GM18519 (cell line): ENCODE results near the gene IDH3B.
"Not testable (repeated sequence)": the region's sequence is repeated elsewhere in the genome, so short reads cannot be mapped to it uniquely, and the experiment has no call there.

Source experiments
- ATAC-seq: cut with Tn5 transposase; IDR thresholded peaks from one replicate; pipeline ENCODE4 v1.9.1; 2021; ENCODE audit warnings: mild to moderate bottlenecking, moderate library complexity; ENCODE audit not compliant: unreplicated experiment, low FRiP score

The IDH3B gene

DNA sequence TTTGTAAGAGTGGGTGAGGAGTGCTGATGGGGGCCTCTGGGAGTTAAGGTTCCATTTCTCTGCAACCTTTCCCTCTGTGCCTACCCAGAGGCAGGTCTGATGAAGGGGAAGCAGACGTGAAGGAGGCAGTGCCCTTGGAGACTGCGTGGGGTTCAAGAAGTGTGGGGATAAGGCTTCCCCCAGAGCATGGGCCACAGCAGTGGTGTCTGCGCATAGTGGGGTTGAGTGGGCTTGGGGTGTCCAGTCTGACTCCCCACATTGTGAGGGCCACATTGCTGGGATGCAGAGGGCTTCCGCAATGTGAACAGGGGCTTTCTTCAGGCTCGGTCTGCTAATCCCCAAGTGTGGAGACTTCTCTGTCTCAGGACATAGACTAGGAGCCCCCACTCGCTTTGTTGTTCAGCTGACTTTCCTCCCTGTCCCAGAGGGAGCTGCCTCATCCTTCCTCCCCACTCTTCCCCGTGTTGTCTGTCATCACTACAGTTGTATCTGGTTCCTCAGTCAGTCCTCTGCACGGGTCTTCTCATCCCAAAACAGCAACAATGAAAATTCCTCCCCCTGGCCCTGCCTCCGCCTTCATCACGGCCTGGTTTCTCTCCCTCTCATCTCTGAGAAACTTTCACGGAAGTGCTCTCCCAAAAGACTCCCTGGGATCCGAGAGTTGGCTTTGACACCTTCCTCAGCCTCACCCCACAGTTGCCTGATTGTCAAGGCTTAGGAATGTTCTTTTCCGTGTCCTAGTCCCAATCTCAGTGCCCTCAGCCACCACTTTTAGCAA, 31.4 kb upstream of the IDH3B start:
- ATAC-seq, result no peak

DNA sequence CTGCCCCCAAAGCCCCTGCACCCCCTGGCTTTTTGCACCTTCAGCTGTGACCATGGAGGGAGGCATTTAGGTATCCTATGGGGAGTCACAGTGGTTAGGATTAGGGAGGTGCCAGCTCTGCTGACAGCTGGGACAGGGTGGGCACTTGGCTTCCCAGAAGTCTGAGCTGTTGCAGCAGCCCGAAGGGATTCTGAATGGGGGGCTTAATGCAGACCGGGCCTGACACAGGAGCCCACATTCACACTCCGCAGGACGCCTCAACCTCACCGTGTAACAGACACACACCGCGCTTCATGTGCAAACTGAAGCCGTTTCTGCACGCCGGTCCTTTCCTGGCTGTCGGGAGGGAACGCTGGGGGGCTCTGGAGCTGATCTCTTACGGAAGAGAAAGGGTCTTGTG, 30.5 kb upstream of the IDH3B start:
- ATAC-seq, result no peak

DNA sequence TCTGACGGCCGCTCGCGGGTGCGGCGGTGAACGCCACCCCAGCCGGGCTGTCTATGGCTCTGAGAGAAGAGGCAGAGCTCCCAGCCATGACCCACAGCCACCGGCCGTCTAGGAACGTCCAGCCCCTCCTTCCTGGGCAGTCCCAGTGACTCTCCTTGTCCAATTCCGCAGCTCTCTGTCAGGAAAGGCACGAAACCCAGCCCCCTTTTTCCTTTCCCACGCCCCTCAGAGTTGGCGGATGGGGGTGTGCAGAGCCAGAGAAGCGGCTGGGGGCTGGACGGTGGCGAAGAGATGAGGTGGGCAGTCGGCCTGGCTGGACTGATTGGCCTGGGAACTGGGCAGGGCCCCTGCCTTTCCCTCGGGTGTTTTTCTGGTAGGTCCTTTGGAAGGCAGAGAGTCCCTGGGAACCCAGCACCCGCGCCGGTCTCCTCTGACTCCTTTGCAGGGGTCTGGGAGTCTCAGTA, 30.0 kb upstream of the IDH3B start:
- ATAC-seq, result no peak

DNA sequence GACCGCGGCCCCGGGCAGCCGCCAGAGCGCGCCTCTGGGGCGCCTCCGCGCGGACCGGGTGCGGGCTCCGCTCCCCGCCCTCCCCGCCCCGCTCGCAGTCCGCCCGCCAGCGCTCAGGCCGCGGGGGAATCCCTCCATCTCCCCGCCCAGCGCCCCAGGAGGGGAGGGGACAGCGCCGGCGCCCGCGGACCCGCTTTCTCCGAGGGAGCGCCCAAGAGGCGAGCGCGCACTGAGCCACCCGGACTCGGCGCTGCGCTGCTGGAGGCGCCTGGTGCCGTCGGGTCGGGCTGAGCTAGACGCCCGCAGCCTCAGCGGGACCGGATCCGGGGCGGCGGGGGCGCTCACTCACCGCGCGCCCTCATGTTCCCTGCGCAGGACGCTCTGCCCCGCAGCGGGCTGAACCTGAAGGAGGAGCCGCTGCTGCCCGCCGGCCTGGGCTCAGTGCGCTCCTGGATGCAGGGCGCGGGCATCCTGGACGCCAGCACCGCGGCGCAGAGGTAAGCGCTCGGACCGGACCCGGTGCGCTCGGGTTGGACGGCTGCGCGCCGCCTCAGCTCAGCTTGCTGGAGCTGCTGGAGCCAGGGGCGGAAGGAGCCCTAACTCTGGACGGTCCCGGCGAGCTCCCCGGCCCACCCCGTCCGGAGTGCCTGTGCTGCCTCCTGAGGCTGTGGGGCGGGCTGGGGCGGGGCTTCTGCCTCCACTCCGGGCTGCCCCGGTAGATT, 29.4 kb upstream of the IDH3B start:
- ATAC-seq, result no peak

DNA sequence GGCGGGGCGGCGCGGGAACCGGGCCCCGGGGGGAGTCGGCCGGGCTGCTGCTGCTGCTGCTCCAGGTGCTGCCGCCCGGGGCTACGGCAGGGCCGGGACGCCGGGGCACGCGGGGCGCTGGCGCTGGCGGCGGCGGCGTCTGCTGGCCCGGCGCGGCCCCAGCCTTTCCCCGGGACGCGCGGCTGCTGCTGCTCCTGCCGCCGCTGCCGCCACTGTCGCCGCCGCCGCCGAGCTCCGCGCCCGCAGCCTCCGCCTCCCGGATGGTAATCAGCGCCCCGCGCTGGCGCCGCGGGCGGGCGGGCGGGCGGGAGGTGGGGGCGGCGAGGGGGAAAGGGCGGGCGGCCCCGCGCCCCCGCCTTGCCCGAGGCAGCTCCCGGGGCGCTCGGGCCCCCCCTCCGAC, 28.9 kb upstream of the IDH3B start:
- ATAC-seq, result no peak

DNA sequence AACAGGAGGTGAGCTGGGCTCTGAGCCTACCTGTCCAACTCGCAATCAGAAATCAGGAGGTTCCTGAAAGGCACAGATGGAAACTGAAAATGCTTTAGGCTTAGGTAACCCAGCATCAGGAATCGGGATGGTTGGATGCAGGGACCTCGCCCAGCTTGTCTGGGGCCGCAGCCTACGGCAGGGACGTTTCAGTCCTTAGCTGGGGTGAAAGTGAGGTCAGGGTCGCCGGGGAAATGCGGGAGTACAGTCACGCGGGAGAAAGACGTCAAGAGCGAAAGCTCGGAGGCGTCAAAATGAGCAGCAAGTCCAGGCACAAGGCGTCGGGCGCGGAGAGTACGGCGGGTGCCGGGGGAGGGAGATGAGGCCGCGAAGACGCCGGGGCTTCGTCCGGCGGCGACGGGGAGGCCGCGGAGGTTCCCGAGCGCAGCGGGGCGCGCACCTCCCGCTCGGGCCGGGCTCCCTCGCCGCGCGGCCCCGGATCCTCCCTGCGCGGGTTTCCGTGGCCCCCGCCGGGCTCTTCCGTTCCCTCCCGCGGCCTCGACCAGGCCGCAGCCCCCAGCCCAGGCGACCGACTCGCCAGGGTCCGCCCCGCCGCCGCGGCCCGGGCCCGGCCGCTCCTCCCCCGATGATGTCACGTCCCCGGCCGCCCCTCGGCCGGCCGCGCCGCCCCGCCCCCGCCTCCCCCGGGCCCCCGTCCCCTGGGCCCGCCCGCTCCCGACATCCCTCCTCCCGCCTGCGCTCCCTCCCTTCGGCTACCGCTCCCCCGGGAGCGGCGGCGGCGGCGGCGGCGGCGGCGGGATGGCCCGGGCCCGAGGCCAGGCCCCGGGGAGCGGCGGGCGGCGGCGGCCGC, 28.2 kb upstream of the IDH3B start, which contains the start of gene EBF4:
Gene EBF4, plus strand, starts transcription at position 745 of the 850 bp plus-strand sequence. CDS start 866 bp downstream, outside the sequence.
- no peak for ATAC-seq

DNA sequence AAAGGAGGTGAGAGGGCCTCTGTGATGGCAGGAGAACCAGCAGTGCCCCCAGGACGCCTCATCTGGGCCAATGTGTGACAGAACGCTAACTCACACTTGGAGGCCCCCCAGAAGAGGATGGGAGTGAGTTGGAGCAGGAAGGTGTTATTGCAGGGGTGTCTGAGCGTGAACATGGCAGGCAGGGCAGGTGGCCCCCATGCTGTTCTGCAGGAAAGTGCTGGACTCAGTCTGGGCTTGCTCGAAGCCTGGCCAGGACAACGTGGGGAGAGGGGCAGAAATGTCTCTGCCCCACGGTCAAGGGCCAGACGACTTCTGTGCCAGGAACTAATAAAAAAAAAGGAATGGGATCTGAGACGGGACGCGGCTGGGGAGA, 27.6 kb upstream of the IDH3B start:
- ATAC-seq, result no peak

DNA sequence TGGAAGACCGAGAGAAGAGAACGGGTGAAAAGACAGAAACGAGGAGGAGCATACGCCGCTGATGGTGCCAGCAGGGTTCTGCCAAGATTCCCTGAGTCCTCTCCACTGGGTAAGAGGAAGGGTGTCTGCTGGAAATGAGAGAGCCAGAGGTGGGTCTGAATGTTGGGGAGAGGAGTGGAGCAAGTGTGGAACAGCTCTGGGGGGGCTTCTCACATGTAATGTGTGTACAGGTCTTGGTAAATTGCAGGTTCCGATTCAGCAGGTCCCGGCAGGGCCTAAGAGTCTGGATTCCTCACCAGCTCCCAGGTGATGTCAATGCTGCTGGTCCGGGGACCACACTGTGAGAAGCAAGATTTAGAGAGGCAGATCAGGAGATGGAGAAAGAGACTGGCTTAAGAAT, 27.1 kb upstream of the IDH3B start:
- no peak for ATAC-seq

DNA sequence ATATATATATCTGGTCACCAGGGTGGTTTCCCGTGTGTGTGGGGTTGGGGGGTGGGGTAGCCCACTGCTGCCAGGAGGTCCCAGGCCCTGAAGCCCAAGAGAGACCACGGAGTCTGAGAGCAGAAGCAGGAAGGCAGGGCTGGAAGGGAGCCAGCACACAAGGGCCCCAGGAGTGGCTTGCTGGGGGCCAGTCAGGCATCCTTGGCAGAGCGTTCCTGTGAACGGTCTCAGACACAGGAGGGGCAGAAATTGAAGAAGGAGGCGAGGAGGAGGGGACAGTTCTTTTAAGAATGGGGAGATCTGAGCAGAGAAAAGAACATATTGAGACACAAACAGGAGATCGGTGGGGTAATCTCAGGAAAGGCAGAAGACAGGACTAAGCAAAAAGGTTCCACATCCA, 26.7 kb upstream of the IDH3B start:
- no peak for ATAC-seq

DNA sequence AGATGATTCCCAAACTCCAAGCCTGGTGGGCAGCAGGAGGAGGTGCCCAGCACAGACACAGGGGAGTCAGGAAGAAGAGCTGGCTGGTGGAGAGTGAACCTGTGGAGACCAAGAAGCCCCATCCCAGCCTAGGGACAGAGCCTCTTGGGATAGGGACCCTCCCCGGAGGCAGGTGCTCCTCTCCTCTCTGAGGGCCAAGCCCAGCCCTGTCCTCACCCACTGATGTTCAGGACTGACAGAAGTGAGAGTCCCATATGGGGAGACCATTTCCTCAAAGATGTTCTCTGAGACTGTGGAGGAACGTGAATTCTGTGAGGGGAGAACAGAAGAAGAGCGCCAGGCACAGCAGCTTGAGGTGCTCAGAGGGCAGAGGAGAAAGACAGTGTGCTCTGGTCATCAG, 26.2 kb upstream of the IDH3B start:
- no peak for ATAC-seq

DNA sequence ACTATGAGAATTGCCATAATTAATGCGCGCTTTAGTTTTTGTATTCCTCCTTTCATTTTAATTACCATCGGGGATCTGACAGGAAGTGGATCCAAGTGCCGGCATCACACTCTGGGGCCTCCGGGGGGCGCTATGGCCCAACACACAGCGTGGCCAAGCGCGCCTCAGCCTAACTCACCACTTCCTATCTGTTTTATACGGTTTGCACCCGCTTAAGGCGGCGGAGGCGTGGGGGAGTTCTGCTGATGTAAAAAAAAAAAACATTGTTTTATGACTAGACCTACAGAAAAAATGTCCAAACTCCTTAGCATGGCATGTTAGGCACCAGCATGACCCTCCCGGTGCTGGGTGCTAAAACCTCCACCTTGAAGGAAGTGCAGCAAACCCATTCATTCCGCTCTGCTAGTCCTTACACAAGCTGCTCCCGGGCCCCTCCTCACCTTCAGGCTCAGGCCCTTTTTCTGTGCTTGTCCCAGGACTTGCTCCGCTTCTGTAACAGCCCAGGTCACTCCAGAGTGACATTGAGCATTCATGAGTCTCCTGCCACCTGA, 24.1 kb upstream of the IDH3B start:
- no peak for ATAC-seq

DNA sequence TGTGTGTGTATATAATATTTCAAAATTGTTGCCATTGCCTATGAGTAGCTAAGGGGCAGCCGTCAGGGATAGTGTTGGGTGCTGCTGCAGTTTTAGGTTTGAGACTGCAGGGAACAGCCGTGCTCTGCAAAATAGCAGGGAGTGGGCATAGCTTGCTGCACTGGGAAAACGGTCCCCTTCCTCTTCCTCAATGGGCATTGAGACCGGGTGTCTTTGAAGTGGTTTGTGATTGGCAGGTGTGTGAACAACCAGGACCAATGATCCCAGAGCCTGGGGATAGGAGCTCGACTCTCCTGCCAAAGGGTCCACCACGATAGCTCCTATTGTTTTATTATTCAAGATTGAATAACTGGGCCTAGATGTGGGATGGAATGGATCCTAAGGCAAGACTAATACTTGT, 23.5 kb upstream of the IDH3B start:
- no peak for ATAC-seq

DNA sequence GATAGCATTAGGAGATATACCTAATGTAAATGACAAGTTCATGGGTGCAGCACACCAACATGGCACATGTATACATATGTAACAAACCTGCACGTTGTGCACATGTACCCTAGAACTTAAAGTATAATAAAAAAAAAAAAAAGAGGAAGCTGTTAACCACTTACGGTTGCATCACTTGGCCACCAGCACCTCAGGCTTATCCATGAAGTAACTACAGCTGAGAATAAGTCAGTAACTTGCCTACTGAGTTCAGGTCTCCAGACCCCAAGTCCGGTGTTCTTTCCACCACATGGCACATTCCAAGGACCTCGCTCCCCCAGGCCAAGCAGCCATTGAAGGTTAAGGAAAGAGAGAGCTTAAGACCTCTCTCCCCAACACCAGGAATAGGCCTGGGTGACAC, 20.8 kb upstream of the IDH3B start:
- not testable (repeated sequence) for ATAC-seq

DNA sequence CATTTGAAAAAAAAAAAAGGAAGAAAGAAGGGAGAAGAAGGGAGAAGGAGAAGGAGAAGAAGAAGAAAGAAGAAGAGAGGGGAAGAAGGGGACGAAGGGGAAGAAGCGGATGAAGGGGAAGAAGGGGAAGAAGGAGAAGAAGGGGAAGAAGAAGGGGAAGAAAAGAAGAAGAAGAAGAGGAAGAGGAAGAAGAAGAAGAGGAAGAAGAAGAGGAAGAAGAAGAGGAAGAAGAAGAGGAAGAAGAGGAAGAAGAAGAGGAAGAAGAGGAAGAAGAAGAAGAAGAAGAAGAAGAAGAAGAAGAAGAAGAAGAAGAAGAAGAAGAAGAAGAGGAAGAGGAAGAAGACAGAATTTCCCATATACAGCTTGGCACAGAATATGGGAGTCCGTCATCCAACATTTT, 18.0 kb upstream of the IDH3B start:
- ATAC-seq, result not testable (repeated sequence)

DNA sequence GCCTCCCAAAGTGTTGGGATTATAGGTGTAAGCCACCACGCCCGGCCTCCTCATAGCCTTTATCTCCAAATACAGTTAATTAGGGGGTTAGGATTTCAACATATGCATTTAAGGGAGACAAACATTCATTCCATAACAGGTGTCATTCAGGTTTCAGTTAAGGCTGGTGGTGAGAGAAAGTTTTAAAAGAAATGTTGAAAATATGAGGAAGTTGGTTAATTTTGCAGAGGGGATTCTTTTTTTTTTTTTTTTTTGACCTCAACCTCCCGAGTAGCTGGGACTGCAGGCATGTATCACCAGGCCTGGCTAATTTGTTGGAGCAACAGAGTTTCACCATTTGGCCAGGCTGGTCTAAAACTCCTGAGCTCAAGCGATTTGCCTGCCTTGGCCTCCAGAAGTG, 16.0 kb upstream of the IDH3B start:
- ATAC-seq, result no peak

DNA sequence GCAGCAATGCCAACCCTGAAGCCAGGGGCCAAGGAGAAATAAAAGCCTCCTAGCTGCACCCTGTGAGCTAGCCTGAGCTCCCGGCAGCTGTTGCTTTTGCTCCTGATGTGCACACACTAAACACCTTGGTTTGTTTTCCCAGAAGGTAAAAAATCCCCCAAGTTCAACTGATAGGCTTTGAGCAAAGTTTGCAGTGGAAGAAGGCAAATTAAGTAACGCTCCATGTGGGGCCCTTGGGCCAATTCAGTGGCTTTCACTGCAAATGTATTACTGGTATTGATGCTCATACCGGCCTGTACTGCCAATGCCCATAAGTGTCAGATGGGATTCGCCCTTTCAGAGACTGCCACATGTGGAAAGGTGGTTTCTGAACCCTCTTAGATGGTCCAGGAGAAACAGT, 9.4 kb upstream of the IDH3B start:
- ATAC-seq, result no peak

DNA sequence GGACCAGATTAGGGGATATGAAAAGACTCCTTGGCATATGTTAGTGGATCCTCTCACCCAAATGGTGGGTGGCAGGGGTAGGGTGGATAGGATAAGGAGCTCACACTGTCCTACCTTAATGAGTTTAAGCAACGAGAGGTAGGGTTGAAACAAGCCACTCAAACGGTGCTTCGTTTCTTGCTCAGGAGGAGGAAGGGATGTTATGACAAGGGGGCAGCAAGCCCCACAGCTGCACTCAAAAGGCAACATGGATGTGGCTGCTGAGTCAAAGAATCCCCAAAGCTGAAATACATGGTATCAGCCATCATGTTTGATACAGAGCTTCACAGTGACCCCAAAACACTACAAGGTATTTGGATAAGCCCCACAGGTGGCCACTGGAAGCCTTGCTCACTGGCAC, 8.4 kb upstream of the IDH3B start:
- no peak for ATAC-seq

DNA sequence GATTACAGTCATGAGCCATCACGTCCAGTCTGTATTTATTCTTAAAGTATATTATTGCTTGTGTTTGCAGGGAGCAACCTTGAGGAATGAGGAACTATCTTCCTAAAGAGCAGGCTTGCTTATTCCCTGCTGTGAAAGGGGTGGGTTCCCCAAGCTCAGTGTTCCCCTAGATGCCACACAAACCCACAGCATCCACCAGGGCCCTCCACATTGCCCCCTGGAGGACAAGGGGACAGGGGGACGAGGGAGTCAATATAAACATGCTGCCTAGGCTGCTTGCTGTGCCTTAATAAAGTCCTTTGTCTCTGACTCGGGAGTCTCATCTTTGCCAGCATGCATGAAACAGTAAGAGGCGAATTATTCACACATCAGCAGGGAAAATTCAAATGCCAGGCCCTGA, 8.0 kb upstream of the IDH3B start:
- ATAC-seq, result no peak

DNA sequence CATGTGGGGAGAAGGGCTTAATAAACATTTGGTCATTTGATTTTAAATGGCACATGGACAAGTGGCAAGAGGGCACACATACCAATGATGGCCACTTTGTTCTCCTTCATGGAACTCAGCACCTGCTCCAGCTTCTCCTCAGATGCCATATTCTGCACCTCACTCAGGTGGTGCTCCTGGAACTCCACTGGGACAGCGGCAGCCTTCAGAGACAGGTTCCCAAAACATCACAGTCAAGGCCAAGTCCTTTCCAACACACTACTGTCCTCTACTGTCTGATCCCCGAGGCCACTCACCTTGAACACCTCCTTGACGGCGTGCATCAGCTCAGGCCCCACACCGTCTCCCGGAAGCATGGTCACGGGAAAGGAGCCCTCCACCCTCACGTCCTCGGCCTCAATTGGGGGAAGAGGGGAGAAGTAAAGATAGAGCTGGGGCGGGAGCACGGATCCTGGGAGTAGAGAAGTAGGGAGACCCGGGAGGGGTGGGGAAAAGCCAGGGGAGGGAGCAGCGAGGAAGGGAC, 591 bp downstream of the IDH3B start:
- no peak for ATAC-seq

DNA sequence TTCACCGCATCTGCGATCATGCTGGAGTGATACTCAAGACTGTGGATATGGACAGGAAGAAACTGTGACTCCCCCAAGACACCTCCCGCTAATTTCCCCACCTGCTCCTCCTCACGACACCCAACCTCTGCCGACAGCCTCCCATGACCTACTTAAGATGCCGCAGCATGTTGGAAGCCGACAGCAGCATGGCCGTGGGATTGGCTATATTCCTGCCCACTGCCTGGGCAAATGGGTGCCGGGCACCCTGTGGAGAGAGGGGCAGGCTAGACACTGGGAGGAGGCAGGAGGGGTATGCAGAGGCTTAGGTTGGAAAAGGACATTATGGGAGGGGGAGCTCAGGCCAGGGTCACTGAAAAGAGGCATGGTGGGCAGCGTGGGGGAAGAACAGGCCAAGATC, 4.5 kb downstream of the IDH3B start:
- no peak for ATAC-seq
